ENCODE measurements around the gene NSUN6.

The NSUN6 gene

GRCh38 chr10:18659819-18660535 is 8.6 kb upstream of the NSUN6 start:
- TF ChIP-seq CTCF (IDR thresholded peaks at IDR 0.05; ENCODE audit: insufficient read depth, missing control alignments) = no peak
- DNase-seq (ENCODE audit: insufficient read length, low spot score) (no peak), FAIRE-seq (no peak)

GRCh38 chr10:18659125-18659818 is 7.9 kb upstream of the NSUN6 start, which contains the start of gene ARL5B:
TSS of gene ARL5B (plus strand) at chr10:18659431. CDS start at chr10:18659638, 207 bp downstream.
- TF ChIP-seq CTCF (IDR thresholded peaks at IDR 0.05; ENCODE audit: insufficient read depth, missing control alignments) = no peak
- DNase-seq (ENCODE audit: insufficient read length, low spot score) (peak; percentile 92), FAIRE-seq (no peak)

- FAIRE-seq (peak; percentile 48), DNase-seq (ENCODE audit: insufficient read length, low spot score) (no peak)
- TF ChIP-seq CTCF (IDR thresholded peaks at IDR 0.05; ENCODE audit: insufficient read depth, missing control alignments) = no peak
These were observed 7.1 kb upstream of the NSUN6 start for GRCh38 chr10:18658271-18659124.

- no peak for TF ChIP-seq CTCF (IDR thresholded peaks at IDR 0.05; ENCODE audit: insufficient read depth, missing control alignments)
- FAIRE-seq = no peak
- DNase-seq (ENCODE audit: insufficient read length, low spot score) = no peak
These were observed 5.3 kb upstream of the NSUN6 start for GRCh38 chr10:18656724-18657123.

- DNase-seq (ENCODE audit: insufficient read length, low spot score) (no peak), FAIRE-seq (no peak)
- no peak for TF ChIP-seq CTCF (IDR thresholded peaks at IDR 0.05; ENCODE audit: insufficient read depth, missing control alignments)
These were observed 1.7 kb upstream of the NSUN6 start for GRCh38 chr10:18653112-18653511.

GRCh38 chr10:18650404-18650997 is 886 bp downstream of the NSUN6 start:
- no peak for TF ChIP-seq CTCF (IDR thresholded peaks at IDR 0.05; ENCODE audit: insufficient read depth, missing control alignments)
- FAIRE-seq = peak; percentile 44
- DNase-seq (ENCODE audit: insufficient read length, low spot score) = no peak
